K562 (cell line): Measurements from ENCODE around the gene MCL1. TPM values are rescaled to one million over a fixed set of nuclear protein-coding genes. Genes with fewer than 3 reads are reported as not detected.

Source experiments
- ATF6 ChIP-seq: sonication (generic); formaldehyde crosslinking; IDR thresholded peaks from 2 replicates; pipeline ENCODE4 v1.4.0; 2020; ENCODE audit warnings: mild to moderate bottlenecking, missing genetic modification reagents
- C11orf30 ChIP-seq: fragments of 450-650 bp; IDR thresholded peaks from 2 replicates; pipeline ENCODE4 v1.6.1; 2016; ENCODE audit warnings: low read depth, mild to moderate bottlenecking
- CBX8 ChIP-seq: fragments of 200-600 bp; sonication (generic); IDR thresholded peaks from 2 replicates; pipeline ENCODE4 v1.6.1; 2012; ENCODE audit warnings: borderline replicate concordance, mixed run types, low read depth, mild to moderate bottlenecking, moderate library complexity, mixed read lengths, low read length, control low read depth, inconsistent platforms; ENCODE audit not compliant: poor library complexity, severe bottlenecking; ENCODE audit errors: extremely low read depth
- ERF ChIP-seq: fragments of 450-650 bp; formaldehyde crosslinking; IDR thresholded peaks from 2 replicates; pipeline ENCODE4 v1.4.0; 2020; ENCODE audit warnings: mild to moderate bottlenecking, mixed read lengths
- ETS1 ChIP-seq: conservative IDR thresholded peaks from 2 replicates; pipeline ENCODE4 v1.6.1; 2011; ENCODE audit warnings: low read depth, mild to moderate bottlenecking, low read length; ENCODE audit not compliant: control insufficient read depth
- HIVEP1 ChIP-seq: fragments of 250-450 bp; sonication (Bioruptor Pico); IDR thresholded peaks from 2 replicates; pipeline ENCODE4 v1.4.0; 2020; ENCODE audit warnings: mild to moderate bottlenecking
- HMBOX1 ChIP-seq: sonication (generic); IDR thresholded peaks from 2 replicates; pipeline ENCODE4 v1.6.1; 2016
- ILK ChIP-seq: fragments of 450-650 bp; IDR thresholded peaks from 2 replicates; pipeline ENCODE4 v1.6.1; 2016; ENCODE audit warnings: missing genetic modification characterization, low read depth, mild to moderate bottlenecking, missing compliant biosample characterization, moderate library complexity, borderline replicate concordance
- LCOR ChIP-seq: sonication (generic); formaldehyde crosslinking; IDR thresholded peaks from 2 replicates; pipeline ENCODE4 v1.8.0; 2022; ENCODE audit warnings: mild to moderate bottlenecking, missing genetic modification reagents
- MAFG ChIP-seq: fragments of 450-650 bp; conservative IDR thresholded peaks from 2 replicates; pipeline ENCODE4 v1.6.1; 2016; ENCODE audit warnings: missing genetic modification characterization, missing compliant biosample characterization
- MYC ChIP-seq, 2 experiments: fragments of 250-450 bp in 1 of 2; sonication (Bioruptor Pico) in 1 of 2; IDR thresholded peaks; 2 replicates each; pipeline versions ENCODE4 v1.5.1 to v1.6.1; 2012 to 2021; ENCODE audit warnings: low read depth in 2 of 2, borderline replicate concordance in 1 of 2, improper control_type of control experiment in 1 of 2, low read length in 1 of 2, mild to moderate bottlenecking in 1 of 2, moderate library complexity in 1 of 2
- POLR2H ChIP-seq: IDR thresholded peaks from 2 replicates; pipeline ENCODE4 v1.6.1; 2016; ENCODE audit warnings: missing genetic modification characterization, low read depth, mild to moderate bottlenecking, control low read depth, missing compliant biosample characterization, moderate library complexity
- POLR3G ChIP-seq: IDR thresholded peaks from 2 replicates; pipeline ENCODE4 v1.6.1; 2011; ENCODE audit not compliant: insufficient read length, insufficient replicate concordance; ENCODE audit errors: extremely low read depth
- PYGO2 ChIP-seq: fragments of 450-650 bp; IDR thresholded peaks from 2 replicates; pipeline ENCODE4 v1.6.1; 2016; ENCODE audit warnings: mild to moderate bottlenecking, missing genetic modification characterization, moderate library complexity, missing compliant biosample characterization
- RB1 ChIP-seq: fragments of 450-650 bp; IDR thresholded peaks from 2 replicates; pipeline ENCODE4 v1.6.1; 2017; ENCODE audit warnings: low read depth, mild to moderate bottlenecking
- SMARCE1 ChIP-seq: fragments of 450-650 bp; IDR thresholded peaks from 2 replicates; pipeline ENCODE4 v1.7.1; 2016; ENCODE audit warnings: mild to moderate bottlenecking
- SOX6 ChIP-seq: fragments of 450-650 bp; IDR thresholded peaks from 2 replicates; pipeline ENCODE4 v1.6.1; 2014; ENCODE audit warnings: mild to moderate bottlenecking
- STAG1 ChIP-seq: sonication (generic); formaldehyde crosslinking; IDR thresholded peaks from 2 replicates; pipeline ENCODE4 v1.5.0; 2020; ENCODE audit warnings: missing genetic modification reagents, borderline replicate concordance
- STAT5B ChIP-seq: fragments of 250-450 bp; sonication (Bioruptor Pico); IDR thresholded peaks from 2 replicates; pipeline ENCODE4 v1.8.0; 2021; ENCODE audit warnings: mild to moderate bottlenecking, inconsistent platforms
- TAF7 ChIP-seq: fragments of 450-650 bp; IDR thresholded peaks from 2 replicates; pipeline ENCODE4 v1.6.1; 2016; ENCODE audit warnings: missing genetic modification characterization, missing compliant biosample characterization
- U2AF1 ChIP-seq: fragments of 200-400 bp; formaldehyde crosslinking; optimal IDR thresholded peaks from 2 replicates; pipeline ENCODE3; 2017; ENCODE audit warnings: mild to moderate bottlenecking, low read depth, low read length, moderate library complexity
- ZNF124 ChIP-seq: sonication (generic); formaldehyde crosslinking; IDR thresholded peaks from 2 replicates; pipeline ENCODE4 v1.8.1; 2022; ENCODE audit warnings: missing genetic modification reagents
- ZNF146 ChIP-seq: IDR thresholded peaks from one replicate; pipeline ENCODE4 v1.6.1; 2018; ENCODE audit warnings: missing compliant biosample characterization; ENCODE audit not compliant: unreplicated experiment
- ZNF444 ChIP-seq: fragments of 250-450 bp; sonication (Bioruptor Pico); IDR thresholded peaks from 2 replicates; pipeline ENCODE4 v1.4.0; 2020; ENCODE audit warnings: mild to moderate bottlenecking, moderate library complexity
- ZNF561 ChIP-seq: fragments of 450-650 bp; formaldehyde crosslinking; conservative IDR thresholded peaks from 2 replicates; pipeline ENCODE4 v1.4.0; 2020; ENCODE audit warnings: mild to moderate bottlenecking, moderate library complexity
- polyA plus RNA-seq, 8 experiments: library from polyadenylated mRNA; depleted of rRNA in 4 of 8; stranded (reverse) in 5 of 8; unstranded in 3 of 8; fragments of >200 nt; fragmentation: Nextera tagmentation in 2 of 8; fragmentation: Illumina TruSeq in 1 of 8; extraction: Ambion mirVana in 2 of 8; extraction: Trizol in 1 of 8; gene quantifications; 2 replicates each; pipeline versions ENCODE4 v1.2.1 to v1.2.3, GENCODE V29; 2011 to 2014; ENCODE audit warnings: inconsistent platforms in 1 of 8, missing spikeins in 1 of 8
- total RNA-seq, 7 experiments: library from RNA; depleted of rRNA in 6 of 7; stranded (reverse); fragments of >200 nt in 6 of 7; fragmentation: Illumina TruSeq in 2 of 7; extraction: Trizol in 2 of 7; gene quantifications; 2 replicates each; pipeline versions ENCODE4 v1.2.1 to v1.2.3, GENCODE V29; 2011 to 2021; ENCODE audit warnings: low replicate concordance in 1 of 7

MCL1 gene
- total and polyA plus RNA-seq, 9 of the 15 experiments (the other 6 are each of a cell fraction or from before 2014, with no cell fraction given), result 27.1 to 224 (median 138) TPM

DNA sequence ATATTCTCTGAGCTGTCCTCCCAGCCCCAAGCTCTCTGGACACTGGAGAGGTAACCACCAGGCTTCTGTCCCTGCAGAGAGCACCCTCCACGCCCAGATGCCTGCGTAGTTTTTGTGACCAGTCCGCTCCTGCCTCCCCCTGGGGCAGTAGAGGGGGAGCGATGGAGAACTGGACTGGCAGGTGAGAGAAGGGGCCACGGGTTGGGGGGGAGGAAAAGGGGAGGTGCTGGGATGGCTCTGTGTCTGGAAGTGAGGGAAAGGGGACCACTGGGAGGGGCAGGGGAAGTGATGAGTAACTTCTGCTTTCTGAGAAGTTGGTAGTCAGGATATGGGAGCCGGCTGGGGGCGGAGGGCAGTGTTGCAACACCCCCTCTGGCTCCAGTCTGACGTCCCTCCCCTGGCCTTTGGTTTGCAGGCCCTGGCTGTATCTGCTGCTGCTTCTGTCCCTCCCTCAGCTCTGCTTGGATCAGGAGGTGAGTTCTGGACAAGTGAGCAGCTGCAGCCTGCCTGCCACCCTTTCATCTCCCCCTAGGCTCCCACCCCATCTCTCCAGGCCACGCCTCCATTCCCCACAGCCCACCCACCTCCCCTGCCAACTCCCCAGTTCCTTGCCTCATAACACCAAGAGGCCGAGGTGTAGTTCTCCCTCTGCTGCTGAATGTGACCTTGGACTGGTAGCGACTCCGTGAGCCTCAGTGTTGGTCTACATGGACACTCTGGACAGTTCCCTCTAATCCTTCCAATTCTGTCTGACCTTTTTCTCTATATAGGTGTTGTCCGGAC, 27.1 kb downstream of the MCL1 start (continued):
- 0 out of 2 replicates have a peak, but pooled peaks have one; percentile 53 for TF ChIP-seq HIVEP1
- no peak for TF ChIP-seq MAFG (tag)
- peak; percentile 58; the same call in 1 of the 2 replicates for TF ChIP-seq ETS1
- no peak for TF ChIP-seq TAF7 (tag)
- no peak; the same call in 1 of the 2 replicates for TF ChIP-seq STAG1 (CRISPR knock-in tag)
- no peak for TF ChIP-seq CBX8
- TF ChIP-seq ZNF124 (CRISPR knock-in tag), result no peak
- TF ChIP-seq ZNF444 (CRISPR knock-in tag), result no peak
- no peak for TF ChIP-seq POLR2H (tag)
- TF ChIP-seq HMBOX1, result peak; percentile 54; the same call in 1 of the 2 replicates
- no peak for TF ChIP-seq RB1
- TF ChIP-seq PYGO2 (tag), result no peak
- 0 out of 2 replicates have a peak, but pooled peaks have one; percentile 30 for TF ChIP-seq ERF (CRISPR knock-in tag)
- TF ChIP-seq U2AF1, result no peak
- peak; percentile 89 for TF ChIP-seq SMARCE1
- no peak for TF ChIP-seq LCOR (CRISPR knock-in tag)
- no peak for TF ChIP-seq MYC (IDR thresholded peaks at IDR 0.05; ENCODE audit: low read depth, low read length)
- TF ChIP-seq MYC (CRISPR knock-in tag; IDR thresholded peaks at IDR 0.05; ENCODE audit: borderline replicate concordance, low read depth), result no peak
- TF ChIP-seq ZNF146 (CRISPR knock-in tag), result no peak
- TF ChIP-seq STAT5B, result no peak
- TF ChIP-seq SOX6, result peak; percentile 44; the same call in 1 of the 2 replicates
- TF ChIP-seq POLR3G, result no peak
- no peak for TF ChIP-seq ILK (tag)
- TF ChIP-seq ZNF561 (CRISPR knock-in tag), result no peak
- no peak for TF ChIP-seq ATF6 (CRISPR knock-in tag)
- no peak; the same call in 1 of the 2 replicates for TF ChIP-seq C11orf30
